Measurements from ENCODE around the gene EN2.

The EN2 gene

DNA sequence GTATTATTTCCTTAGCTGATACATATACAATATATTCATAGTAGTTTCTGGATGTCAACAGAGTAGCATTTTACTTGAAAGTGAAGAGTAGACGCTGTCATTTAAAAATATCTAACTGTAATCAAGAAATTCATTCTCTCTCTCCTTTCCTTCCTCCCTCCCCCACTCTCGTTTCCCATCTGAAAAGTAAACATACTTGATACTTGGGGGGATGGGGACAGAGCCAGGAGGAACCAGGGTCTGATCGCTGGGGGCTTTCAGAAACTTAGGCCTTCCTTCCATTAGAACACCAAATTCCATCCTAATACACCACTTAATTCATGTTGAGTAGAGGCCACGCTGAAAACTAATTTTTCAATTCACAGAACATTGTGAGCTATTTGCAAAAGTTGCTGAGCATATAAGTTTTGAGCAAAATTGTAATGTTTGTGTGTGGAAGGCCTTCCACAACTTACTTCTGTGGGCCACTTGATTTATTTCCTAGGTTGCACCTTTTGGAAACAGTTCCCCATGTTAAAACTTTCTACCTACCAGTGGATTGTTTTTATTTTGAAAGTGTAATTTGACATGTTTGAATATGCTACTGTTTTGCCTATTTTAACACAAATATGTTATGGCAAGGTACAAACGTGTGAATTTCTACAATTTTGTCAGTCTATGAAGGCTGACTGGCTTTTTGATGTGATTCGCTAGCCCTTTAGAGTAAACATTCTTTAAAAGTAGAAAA is 53.2 kb downstream of the EN2 start:
- no peak for DNase-seq

DNA sequence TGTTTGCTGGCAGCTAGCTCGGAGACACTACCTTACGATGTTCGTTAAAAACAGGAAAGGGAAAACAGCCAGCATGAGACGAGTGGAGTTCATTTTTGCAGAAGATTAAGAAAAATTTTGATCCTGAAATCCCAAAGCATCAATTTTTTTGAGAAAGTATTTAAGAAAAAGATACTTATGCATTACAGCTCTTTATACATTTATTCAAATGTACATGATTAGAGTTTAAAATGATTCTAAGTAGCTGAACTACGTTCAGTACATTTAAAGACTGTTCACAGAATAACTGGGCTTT is 53.7 kb downstream of the EN2 start:
- no peak for DNase-seq

DNA sequence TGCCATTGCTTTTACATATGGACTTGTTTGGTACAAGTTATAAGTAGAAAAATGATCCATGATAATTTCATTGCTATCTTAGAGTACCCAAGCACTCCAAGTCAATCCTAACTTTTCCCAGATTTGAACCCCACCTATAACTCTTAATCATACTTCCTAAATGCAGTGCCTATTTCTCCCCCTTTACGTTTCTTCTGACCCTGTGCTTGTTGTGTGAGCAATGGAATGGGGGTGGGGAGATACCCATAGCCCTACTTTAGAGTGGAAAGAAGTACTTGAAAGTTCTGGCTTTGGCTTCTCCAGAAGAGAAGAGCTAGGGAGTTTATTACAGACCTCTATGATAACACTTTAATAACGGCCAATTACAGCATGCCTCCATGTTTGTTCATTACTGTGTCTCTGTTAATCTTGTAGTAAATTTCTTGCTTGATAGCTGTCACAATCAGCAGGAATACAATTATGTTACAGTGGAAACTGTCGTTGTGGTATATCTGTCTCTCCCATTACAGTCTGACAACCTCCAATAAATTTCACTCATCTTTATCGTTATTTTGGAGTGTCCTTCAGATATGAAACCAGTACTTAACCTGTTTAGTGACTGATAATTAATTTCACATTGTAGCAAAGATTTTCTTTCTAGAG is 54.4 kb downstream of the EN2 start:
- DNase-seq, result no peak

DNA sequence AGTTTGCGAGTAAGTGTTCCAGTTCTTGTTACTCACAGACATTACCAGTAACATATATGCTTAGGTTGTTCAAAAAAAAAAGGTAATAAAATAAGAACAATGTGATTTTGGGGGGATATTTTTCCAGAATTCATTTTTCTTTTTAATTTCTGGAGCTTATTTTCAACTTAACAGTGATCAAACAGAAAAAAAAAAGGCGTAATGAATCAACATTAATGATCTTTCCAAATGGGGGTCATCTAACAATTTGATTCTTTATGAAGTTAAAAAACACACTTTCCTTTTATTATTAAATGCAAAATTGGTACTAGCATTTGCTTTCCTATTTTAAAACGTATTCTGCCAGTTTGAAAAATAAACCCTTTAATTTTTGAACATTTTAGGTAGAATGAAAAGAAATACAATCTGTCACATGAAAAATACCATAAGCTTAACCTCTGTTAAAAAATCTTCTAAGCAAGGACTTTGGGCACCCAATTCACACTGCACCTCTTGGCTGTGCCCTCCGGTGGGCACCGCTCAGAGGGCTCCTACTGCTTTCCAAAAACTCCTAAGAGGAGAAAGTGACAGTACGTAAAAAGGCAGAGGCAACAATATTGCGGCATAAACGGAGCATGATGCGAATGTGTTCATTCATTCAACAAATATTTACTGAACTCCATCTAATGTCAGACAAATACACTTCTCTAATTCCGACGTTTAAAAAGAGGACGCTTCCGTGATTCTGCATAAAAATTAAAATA is 55.8 kb downstream of the EN2 start:
- DNase-seq, result no peak

DNA sequence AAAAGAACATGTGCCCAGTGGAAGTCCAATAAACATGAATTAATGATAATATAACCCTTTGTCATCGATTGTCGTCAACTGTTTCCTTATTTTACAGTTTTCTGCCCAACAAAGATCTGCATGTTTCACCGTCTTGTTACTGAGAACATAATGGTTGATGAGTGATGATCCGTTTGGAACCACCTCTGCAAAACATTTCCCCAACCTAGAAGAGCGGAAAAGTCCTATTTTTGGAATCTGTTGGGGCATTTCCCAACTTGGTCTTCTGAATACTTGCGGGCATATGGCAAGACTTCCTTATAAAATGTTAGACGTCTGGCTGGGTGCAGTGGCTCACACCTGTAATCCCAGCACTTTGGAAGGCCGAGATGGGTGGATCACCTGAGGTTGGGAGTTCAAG is 56.4 kb downstream of the EN2 start:
- no peak for DNase-seq

Measured in NCI-H774 (cell line).